ENCODE results near the gene MYH16.
"Not testable (repeated sequence)": the region's sequence is repeated elsewhere in the genome, so short reads cannot be mapped to it uniquely, and the experiment has no call there.

Gene MYH16

DNA sequence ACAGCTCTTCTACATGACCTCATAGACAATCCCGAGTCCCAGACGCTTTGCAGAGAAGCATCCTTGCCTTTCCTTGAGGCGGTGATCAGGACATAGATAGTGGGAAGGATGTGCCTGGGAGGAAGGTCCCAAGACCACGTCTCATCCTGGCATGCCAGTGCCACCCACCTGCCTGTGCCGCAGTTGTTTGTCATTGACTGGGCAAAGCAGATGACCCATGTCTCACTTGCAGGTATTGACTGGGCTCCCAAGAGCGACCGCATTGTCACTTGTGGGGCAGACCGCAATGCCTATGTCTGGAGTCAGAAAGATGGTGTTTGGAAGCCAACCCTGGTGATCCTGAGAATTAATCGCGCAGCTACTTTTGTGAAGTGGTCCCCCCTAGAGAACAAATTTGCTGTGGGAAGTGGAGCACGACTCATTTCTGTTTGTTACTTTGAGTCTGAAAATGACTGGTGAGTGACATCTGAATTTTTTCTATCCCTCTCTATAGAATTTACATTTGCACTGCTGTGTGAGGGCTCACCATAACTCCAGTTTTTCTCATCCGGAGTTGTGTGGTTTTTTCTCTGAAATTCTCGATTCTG is 71.5 kb downstream of the MYH16 start:
- TF ChIP-seq, protein P1, sequence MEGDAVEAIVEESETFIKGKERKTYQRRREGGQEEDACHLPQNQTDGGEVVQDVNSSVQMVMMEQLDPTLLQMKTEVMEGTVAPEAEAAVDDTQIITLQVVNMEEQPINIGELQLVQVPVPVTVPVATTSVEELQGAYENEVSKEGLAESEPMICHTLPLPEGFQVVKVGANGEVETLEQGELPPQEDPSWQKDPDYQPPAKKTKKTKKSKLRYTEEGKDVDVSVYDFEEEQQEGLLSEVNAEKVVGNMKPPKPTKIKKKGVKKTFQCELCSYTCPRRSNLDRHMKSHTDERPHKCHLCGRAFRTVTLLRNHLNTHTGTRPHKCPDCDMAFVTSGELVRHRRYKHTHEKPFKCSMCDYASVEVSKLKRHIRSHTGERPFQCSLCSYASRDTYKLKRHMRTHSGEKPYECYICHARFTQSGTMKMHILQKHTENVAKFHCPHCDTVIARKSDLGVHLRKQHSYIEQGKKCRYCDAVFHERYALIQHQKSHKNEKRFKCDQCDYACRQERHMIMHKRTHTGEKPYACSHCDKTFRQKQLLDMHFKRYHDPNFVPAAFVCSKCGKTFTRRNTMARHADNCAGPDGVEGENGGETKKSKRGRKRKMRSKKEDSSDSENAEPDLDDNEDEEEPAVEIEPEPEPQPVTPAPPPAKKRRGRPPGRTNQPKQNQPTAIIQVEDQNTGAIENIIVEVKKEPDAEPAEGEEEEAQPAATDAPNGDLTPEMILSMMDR (IDR thresholded peaks at IDR 0.05; ENCODE audit: extremely low read depth, missing control alignments) = no peak
- no peak for DNase-seq (ENCODE audit: low spot score)

DNA sequence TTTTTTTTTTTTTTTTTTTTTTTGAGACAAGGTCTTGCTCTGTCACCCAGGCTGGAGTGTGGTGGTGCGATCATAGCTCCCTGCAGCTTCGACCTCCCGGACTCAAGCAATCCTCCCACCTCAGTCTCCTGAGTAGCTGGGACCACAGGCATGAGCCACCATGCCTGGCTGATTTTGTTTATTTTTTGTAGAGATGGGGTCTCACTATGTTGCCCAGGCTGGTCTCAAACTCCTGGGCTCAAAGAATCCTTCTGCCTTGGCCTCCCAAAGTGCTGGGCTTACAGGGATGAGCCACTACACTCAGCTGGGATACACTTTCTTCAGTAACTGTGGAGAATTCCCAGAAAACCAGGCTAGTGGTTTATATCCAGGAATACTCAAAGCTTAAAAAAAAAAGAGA is 78.0 kb downstream of the MYH16 start:
- not testable (repeated sequence) for DNase-seq (ENCODE audit: low spot score)

DNA sequence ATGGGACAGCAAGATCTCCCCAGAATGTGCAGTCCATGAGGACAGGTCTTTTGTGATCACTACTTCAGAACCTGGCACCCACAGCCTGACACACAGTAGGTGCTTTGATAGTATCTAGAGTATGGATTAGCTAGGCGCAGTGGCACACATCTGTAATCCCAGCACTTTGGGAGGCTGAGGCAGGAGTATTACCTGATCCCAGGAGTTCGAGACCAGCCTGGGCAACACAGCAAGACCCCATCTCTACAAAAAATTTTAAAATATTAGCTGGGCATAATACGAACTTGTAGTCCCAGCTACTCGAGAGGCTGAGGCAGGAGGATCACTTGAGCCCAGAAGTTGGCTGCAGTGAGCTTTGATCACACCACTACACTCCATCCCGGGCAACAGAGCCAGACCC is 79.6 kb downstream of the MYH16 start:
- TF ChIP-seq, protein P1 (IDR thresholded peaks at IDR 0.05; ENCODE audit: extremely low read depth, missing control alignments) = no peak
- no peak for DNase-seq (ENCODE audit: low spot score)

DNA sequence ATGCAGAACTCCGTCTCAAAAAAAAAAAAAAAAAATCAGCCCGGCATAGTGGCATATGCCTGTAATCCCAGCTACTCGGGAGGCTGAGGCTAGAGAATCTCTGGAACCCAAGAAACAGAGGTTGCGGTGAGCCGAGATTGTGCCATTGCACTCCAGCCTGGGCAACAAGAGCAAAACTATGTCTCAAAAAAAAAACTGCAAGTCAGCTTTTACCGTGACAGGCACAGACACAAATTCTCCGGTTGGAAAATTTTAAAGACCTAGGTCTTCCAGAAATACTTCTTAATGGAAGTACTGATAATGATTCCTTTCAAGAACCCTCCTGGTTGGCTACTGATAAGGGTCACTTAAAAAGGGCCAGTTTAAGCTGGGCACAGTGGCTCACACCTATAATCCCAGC is 82.5 kb downstream of the MYH16 start:
- DNase-seq (ENCODE audit: low spot score) = no peak
- TF ChIP-seq, protein P1 (IDR thresholded peaks at IDR 0.05; ENCODE audit: extremely low read depth, missing control alignments) = no peak

DNA sequence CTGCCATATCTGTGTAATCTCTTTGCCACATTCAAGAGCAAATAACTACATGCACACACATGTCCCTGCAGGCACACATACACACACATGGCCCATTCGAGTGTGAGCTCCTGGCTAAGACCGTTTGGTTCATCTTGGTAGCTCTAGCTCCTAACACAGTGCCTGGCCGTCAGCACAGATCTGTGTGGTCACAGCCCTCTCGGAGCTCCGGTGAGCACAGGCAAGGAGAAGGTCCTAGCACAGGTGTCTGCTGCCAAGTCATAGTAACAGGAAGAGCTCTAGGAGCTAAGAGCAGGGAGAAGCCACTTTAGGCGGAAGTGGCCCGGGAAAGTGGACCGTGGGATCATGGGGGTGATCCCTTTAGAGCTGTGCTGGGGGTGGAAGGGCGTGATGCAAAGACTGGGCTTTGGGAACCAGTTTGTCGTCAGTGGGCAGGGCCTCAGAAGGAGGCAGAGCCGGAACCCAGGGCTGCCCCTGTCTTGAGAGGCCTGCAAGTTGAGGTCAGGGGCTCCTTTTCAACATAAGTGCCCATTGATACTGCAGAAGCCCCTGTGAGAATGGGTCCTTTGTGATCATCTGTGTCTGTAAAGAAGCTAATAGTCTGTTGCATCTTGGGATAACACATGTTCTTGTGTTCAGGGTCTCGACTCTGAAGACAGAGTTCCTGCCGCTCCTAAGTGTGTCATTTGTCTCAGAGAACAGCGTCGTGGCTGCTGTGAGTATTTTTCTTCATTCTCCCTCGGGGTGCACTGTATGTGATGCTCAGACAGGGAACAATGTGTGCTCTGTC is 85.3 kb downstream of the MYH16 start:
- TF ChIP-seq, protein P1 (IDR thresholded peaks at IDR 0.05; ENCODE audit: extremely low read depth, missing control alignments) = no peak
- no peak for DNase-seq (ENCODE audit: low spot score)

DNA sequence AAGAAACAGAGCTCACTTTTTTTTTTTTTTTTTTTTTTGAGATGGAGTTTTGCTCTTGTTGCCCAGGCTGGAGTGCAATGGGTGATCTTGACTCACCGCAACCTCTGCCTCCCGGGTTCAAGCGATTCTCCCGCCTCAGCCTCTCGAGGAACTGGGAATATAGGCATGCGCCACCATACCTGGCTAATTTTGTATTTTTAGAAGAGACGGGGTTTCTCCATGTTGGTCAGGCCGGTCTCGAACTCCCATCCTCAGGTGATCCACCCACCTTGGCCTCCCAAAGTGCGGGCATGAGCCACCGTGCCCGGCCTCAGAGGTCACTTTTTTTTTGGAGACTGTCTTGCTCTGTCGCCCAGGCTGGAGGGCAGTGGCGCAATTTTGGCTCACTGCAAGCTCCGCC is 85.9 kb downstream of the MYH16 start:
- not testable (repeated sequence) for DNase-seq (ENCODE audit: low spot score)

DNA sequence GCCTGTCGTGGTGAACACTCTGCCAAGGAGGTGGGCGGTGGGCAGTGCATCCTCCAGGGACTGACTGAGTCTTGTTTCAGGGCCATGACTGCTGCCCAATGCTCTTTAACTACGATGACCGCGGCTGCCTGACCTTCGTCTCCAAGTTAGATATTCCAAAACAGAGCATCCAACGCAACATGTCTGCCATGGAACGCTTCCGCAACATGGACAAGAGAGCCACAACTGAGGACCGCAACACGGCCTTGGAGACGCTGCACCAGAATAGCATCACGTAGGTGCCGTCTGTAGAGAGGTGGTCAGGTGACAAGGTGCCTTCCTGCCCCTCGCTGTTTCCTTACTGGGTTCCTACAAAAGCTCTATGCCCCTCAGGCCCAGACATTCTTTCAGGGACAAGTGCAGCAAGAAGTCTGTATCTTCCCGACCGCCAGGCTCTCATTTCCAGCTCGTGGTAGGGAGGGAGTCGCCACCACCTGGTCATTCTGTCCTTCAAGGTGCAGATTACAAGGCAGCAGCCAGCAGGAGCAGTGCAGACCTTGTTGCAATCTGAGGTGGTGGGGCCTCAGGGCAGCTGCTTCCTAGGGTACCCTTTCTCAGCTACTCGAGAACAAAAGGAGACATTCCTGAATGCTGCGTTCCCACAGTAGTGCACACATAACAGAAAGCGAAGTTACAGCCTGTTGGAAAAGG is 87.0 kb downstream of the MYH16 start:
- TF ChIP-seq, protein P1 (IDR thresholded peaks at IDR 0.05; ENCODE audit: extremely low read depth, missing control alignments) = no peak
- no peak for DNase-seq (ENCODE audit: low spot score)
